Testis (tissue), 3 donors: ENCODE results near the gene WDFY4. TPM values are rescaled to one million over a fixed set of nuclear protein-coding genes. Genes with fewer than 3 reads are reported as not detected.

Source experiments
- DNase-seq: peaks from one replicate; pipeline ENCODE4 v3.0.0-alpha.2; 2019
- H3K27ac ChIP-seq, 2 donors: fragments of 200-600 bp; sonication (generic); one replicate each; pipeline ENCODE4 v1.5.1; 2019
- H3K27me3 ChIP-seq: fragments of 200-600 bp; sonication (generic); one replicate; pipeline ENCODE4 v1.5.1; 2019
- H3K36me3 ChIP-seq: fragments of 200-600 bp; sonication (generic); one replicate; pipeline ENCODE4 v1.5.1; 2017; ENCODE audit warnings: low read depth; ENCODE audit errors: missing control alignments
- H3K4me1 ChIP-seq: fragments of 200-600 bp; sonication (generic); one replicate; pipeline ENCODE4 v1.5.1; 2019
- H3K4me3 ChIP-seq, 2 donors: fragments of 200-600 bp; sonication (generic); one replicate each; pipeline ENCODE4 v1.5.1; 2017 to 2019
- H3K9me3 ChIP-seq: fragments of 200-600 bp; sonication (generic); one replicate; pipeline ENCODE4 v1.5.1; 2017
- POLR2A ChIP-seq: fragments of 450-650 bp; IDR thresholded peaks from one replicate; pipeline ENCODE4 v1.6.1; 2017; ENCODE audit warnings: antibody characterized with exemption, mild to moderate bottlenecking, moderate library complexity
- WGBS, 2 donors: methylation state at CpG; one replicate each; pipeline ENCODE4 v1.1.5; 2018; 5-methylcytosine and 5-hydroxymethylcytosine counted together
- intact Hi-C: fragments of 100-400 bp; cut with DNase I; formaldehyde crosslinking; loops from one replicate; pipeline ENCODE4 v1.15.1; 2023; ENCODE audit warnings: low total_unique reads
- polyA plus RNA-seq: library from polyadenylated mRNA; stranded (reverse); fragments of 350-450 nt; fragmentation: Illumina TruSeq; extraction: RNeasy Lipid Tissue Mini Kit (QIAGEN cat#74804); gene quantifications from one replicate; pipeline ENCODE4 v1.2.3, GENCODE V29; 2014; ENCODE audit warnings: low read depth, low replicate concordance; ENCODE audit not compliant: insufficient read depth
- total RNA-seq, 2 donors: library from RNA; depleted of rRNA; stranded (reverse); fragments of >200 nt; gene quantifications; one replicate each; pipeline ENCODE4 v1.2.3, GENCODE V29; 2016
- TF ChIP-seq, protein P1 (sequence below), 3 experiments: fragments of 450-650 bp in 2 of 3; fragments of 200-600 bp in 1 of 3; sonication (generic) in 1 of 3; IDR thresholded peaks; one replicate each; pipeline ENCODE4 v1.5.1; 2016 to 2019; ENCODE audit warnings: antibody characterized with exemption in 3 of 3, mild to moderate bottlenecking in 2 of 3, moderate library complexity in 1 of 3

The WDFY4 gene
- total and polyA plus RNA-seq, 3 donors from 2014 or later = 10.2 to 21.5 (median 18.4) TPM

DNA sequence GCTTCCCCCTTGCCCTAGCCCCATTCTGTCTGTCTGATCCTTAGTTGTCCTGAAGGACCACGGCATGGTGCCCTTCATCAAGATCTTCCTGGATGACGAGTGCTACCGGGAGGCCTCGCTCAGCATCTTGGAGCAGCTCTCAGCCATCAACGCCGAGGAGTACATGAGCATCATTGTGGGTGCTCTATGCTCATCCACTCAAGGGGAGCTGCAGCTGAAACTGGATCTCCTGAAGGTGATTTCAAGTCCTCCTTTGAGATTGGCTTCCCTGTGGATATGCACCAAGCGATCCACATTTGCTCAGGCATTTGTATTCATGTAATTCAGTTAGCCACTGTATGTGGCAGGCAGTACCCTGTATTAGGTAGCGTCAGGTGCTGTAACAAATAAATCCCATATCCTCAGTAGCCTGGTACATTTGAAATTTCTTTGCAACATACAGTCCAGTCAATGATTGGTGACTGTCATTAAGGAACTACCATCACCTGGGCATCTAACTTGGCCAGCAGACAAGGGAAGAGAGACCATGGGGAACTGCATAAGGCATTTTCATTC is 51.2 kb downstream of the WDFY4 start:
- Histone ChIP-seq H3K27me3 (no peaks in the 10 kb centered on the region), H3K9me3 (no peaks in the 10 kb centered on the region), H3K36me3 (no peaks in the 10 kb centered on the region), H3K27ac (no peak overlapping the region), H3K4me1 (no peaks in the 10 kb centered on the region), H3K4me3 (no peak overlapping the region)
- TF ChIP-seq, protein P1, sequence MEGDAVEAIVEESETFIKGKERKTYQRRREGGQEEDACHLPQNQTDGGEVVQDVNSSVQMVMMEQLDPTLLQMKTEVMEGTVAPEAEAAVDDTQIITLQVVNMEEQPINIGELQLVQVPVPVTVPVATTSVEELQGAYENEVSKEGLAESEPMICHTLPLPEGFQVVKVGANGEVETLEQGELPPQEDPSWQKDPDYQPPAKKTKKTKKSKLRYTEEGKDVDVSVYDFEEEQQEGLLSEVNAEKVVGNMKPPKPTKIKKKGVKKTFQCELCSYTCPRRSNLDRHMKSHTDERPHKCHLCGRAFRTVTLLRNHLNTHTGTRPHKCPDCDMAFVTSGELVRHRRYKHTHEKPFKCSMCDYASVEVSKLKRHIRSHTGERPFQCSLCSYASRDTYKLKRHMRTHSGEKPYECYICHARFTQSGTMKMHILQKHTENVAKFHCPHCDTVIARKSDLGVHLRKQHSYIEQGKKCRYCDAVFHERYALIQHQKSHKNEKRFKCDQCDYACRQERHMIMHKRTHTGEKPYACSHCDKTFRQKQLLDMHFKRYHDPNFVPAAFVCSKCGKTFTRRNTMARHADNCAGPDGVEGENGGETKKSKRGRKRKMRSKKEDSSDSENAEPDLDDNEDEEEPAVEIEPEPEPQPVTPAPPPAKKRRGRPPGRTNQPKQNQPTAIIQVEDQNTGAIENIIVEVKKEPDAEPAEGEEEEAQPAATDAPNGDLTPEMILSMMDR (IDR thresholded peaks at IDR 0.05) = no peak
- no peak for TF ChIP-seq POLR2A
- 80 to 81% methylated on average over 6 to 8 of the region's 8 CpGs for WGBS, 2 donors
- no peak for DNase-seq
- intact Hi-C loops = no loop called here

GRCh38 chr10:48736596-48736995 is 51.9 kb downstream of the WDFY4 start:
- no peak for DNase-seq
- no peaks in the 10 kb centered on the region for H3K27me3 ChIP-seq
- no peak overlapping the region for H3K4me3 ChIP-seq
- WGBS, 2 donors = 0 to 64% methylated on average over 1 of the region's 1 CpG
- intact Hi-C loops = no loop called here
- no peak overlapping the region for H3K27ac ChIP-seq
- TF ChIP-seq, protein P1 (IDR thresholded peaks at IDR 0.05) = no peak
- TF ChIP-seq POLR2A = no peak
- H3K9me3 ChIP-seq = no peaks in the 10 kb centered on the region
- H3K4me1 ChIP-seq = no peaks in the 10 kb centered on the region
- no peaks in the 10 kb centered on the region for H3K36me3 ChIP-seq

- Histone ChIP-seq H3K9me3 (no peaks in the 10 kb centered on the region), H3K4me3 (no peak overlapping the region), H3K36me3 (no peaks in the 10 kb centered on the region), H3K27ac (no peak overlapping the region), H3K27me3 (no peaks in the 10 kb centered on the region), H3K4me1 (no peaks in the 10 kb centered on the region)
- intact Hi-C loops = no loop called here
- 97 to 98% methylated on average over 2 of the region's 2 CpGs for WGBS, 2 donors
- TF ChIP-seq, protein P1 (IDR thresholded peaks at IDR 0.05) = no peak
- no peak for TF ChIP-seq POLR2A
- no peak for DNase-seq
These were observed 53.2 kb downstream of the WDFY4 start for GRCh38 chr10:48737886-48738285.

- 61 to 71% methylated on average over 7 of the region's 7 CpGs for WGBS, 2 donors
- Histone ChIP-seq H3K27ac (no peak overlapping the region), H3K4me3 (no peak overlapping the region), H3K4me1 (no peaks in the 10 kb centered on the region), H3K9me3 (no peaks in the 10 kb centered on the region), H3K27me3 (no peaks in the 10 kb centered on the region), H3K36me3 (no peaks in the 10 kb centered on the region)
- intact Hi-C loops = no loop called here
- DNase-seq = no peak
- TF ChIP-seq, protein P1 (IDR thresholded peaks at IDR 0.05) = no peak
- no peak for TF ChIP-seq POLR2A
These were observed 54.5 kb downstream of the WDFY4 start for GRCh38 chr10:48739170-48739569.

DNA sequence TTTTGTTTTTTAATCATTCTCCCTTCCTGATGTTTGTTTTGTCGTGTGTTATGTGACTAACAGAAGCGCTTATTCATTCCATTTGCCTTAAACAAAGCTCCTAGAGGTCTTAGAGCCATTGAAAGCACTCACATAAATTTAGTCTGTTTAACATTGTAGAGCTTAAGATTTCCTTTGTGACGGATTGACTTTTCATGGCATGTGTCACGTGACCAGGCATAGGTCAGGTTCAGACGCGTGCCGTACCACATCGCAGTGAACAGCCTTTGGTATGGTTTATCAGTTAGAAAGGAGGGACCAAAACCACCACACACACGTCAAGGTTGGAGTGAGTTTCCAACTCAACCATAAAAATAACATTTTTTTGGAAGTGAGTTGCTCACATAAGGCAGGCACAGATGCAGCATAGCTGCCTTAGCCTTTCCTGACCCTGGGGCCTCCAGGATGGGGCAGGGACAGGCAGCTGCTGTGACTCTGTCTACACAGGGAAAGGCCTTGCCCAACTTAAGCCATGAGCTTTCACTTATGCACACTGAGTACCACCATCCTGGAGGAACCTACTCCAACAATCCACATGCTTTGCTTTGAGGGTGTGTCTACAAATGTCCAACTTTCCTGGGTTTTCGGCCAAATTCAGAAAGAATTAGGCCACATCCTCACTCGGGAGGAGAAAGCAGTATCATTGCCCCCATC is 55.5 kb downstream of the WDFY4 start:
- TF ChIP-seq, protein P1 (IDR thresholded peaks at IDR 0.05) = no peak
- no peak for TF ChIP-seq POLR2A
- no peaks in the 10 kb centered on the region for H3K4me1 ChIP-seq
- no peaks in the 10 kb centered on the region for H3K36me3 ChIP-seq
- no peak for DNase-seq
- no peak overlapping the region for H3K27ac ChIP-seq
- intact Hi-C loops = no loop called here
- WGBS, 2 donors = 76 to 82% methylated on average over 11 of the region's 11 CpGs
- H3K9me3 ChIP-seq = no peaks in the 10 kb centered on the region
- no peaks in the 10 kb centered on the region for H3K27me3 ChIP-seq
- no peak overlapping the region for H3K4me3 ChIP-seq
